ENCODE measurements around the gene TBR1.

TBR1 gene

DNA sequence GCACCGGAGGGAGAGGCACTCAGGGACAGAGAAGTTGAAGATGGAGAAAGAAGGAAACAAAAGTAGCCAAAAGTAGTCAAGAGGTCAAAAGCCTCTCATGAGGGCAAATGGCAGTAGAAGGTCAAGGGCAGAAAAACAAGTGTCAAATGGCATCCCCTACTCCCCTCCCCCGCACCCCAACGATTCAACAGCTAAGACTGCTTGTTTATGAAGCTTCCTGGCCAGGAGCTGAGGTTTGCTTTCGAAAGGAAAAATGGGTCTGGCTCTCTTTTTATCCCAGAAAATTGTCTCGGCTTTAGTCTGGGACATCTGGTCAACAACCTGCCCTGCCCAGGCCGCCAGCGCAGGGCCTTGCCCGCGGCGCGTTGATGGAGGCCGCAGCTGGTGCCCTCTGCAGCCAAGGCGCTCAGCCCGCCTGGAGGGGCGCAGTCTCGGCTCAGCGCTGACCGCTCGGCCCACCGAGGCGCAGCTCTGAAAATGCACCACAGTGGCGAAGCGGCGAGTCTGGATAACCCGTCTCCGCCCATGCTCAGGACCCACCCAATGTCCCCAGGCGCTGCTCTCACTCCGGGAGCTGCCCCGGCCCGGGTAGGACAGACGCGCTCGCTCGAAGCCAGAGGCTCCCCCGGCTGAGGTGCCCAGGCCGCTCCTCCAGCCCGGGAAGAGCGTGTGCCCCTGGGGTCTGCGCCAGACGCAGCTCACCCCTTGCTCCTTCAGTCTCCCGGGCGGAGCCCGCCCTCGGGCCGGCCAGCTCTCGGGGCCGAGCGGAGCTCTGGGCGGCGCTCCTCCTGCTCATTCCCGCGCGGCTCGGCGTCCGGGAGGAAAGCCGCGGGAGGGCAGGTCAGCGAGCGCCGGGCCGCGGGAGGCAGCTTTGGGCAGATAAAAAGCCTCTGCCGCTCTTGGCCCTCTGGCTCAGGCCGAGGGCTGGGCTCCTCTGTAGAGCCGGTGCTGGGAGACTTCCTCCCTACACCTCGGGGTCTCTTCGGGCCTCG, 1.8 kb upstream of the TBR1 start:
- TF ChIP-seq, protein P1, sequence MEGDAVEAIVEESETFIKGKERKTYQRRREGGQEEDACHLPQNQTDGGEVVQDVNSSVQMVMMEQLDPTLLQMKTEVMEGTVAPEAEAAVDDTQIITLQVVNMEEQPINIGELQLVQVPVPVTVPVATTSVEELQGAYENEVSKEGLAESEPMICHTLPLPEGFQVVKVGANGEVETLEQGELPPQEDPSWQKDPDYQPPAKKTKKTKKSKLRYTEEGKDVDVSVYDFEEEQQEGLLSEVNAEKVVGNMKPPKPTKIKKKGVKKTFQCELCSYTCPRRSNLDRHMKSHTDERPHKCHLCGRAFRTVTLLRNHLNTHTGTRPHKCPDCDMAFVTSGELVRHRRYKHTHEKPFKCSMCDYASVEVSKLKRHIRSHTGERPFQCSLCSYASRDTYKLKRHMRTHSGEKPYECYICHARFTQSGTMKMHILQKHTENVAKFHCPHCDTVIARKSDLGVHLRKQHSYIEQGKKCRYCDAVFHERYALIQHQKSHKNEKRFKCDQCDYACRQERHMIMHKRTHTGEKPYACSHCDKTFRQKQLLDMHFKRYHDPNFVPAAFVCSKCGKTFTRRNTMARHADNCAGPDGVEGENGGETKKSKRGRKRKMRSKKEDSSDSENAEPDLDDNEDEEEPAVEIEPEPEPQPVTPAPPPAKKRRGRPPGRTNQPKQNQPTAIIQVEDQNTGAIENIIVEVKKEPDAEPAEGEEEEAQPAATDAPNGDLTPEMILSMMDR (IDR thresholded peaks at IDR 0.05; ENCODE audit: insufficient read depth, missing control alignments) = no peak
- FAIRE-seq (no peak), DNase-seq (ENCODE audit: insufficient read length, low spot score) (no peak)

DNA sequence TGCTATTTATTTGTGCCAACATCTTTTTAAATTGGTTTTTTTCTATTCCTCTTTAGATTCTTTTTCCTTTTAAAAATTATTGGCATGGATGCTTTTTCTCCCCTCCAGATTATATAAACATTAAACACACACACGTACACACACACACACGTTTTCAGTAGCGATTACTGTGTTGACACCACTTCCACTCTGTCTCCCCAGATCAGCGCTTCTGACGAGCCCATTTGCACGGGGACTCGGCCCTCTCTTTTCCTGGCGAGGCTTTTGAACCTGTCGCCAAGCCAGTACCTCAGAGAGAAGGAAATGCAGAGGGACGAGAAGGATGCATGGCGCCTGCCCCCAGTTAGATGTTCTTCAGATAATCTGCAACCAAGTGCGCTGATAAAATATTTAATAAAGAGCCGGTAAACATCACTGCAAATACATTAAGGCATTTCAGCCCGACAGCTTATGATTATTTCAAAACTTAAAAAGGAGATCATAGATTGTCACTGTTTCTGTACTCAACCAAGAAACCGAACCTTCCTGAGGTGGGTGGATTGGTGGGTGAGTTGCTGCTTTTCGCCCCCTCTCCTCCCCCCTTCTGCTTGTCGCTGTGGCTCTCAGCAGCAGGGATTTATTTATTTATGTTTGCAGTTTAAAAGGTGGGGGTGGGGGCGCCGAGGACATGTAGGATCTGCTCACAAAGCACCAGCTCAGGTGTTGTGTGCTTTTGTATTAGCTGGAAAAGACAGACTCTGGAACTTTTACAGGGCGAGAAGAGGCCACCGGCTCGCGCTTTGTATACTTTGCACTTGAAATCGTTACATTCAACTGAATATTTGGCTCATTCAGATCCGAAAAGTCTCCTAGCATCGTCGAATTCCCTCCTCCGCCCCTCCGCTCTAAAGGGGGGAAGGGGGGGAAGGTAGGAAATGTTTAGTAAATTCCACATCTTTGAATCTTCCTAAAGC, 787 bp upstream of the TBR1 start:
- no peak for DNase-seq (ENCODE audit: insufficient read length, low spot score)
- no peak for FAIRE-seq
- TF ChIP-seq, protein P1 (IDR thresholded peaks at IDR 0.05; ENCODE audit: insufficient read depth, missing control alignments) = no peak

- TF ChIP-seq, protein P1 (IDR thresholded peaks at IDR 0.05; ENCODE audit: insufficient read depth, missing control alignments) = no peak
- no peak for FAIRE-seq
- no peak for DNase-seq (ENCODE audit: insufficient read length, low spot score)
Observed at GRCh38 chr2:161416708-161417437, 776 bp downstream of the TBR1 start.

- FAIRE-seq = no peak
- TF ChIP-seq, protein P1 (IDR thresholded peaks at IDR 0.05; ENCODE audit: insufficient read depth, missing control alignments) = no peak
Observed at GRCh38 chr2:161417438-161418274, 1.6 kb downstream of the TBR1 start.

GRCh38 chr2:161418275-161418714, 2.2 kb downstream of the TBR1 start:
- TF ChIP-seq, protein P1 (IDR thresholded peaks at IDR 0.05; ENCODE audit: insufficient read depth, missing control alignments) = no peak
- FAIRE-seq (no peak), DNase-seq (ENCODE audit: insufficient read length, low spot score) (no peak)

More at GRCh38 chr2:161417438-161418274, 1.6 kb downstream of the TBR1 start:
- DNase-seq (ENCODE audit: insufficient read length, low spot score) = no peak

Measured in D721Med (cell line).